Measurements from ENCODE around the gene NUP160.
"Not testable (repeated sequence)": the region's sequence is repeated elsewhere in the genome, so short reads cannot be mapped to it uniquely, and the experiment has no call there.

NUP160 gene, protein sequence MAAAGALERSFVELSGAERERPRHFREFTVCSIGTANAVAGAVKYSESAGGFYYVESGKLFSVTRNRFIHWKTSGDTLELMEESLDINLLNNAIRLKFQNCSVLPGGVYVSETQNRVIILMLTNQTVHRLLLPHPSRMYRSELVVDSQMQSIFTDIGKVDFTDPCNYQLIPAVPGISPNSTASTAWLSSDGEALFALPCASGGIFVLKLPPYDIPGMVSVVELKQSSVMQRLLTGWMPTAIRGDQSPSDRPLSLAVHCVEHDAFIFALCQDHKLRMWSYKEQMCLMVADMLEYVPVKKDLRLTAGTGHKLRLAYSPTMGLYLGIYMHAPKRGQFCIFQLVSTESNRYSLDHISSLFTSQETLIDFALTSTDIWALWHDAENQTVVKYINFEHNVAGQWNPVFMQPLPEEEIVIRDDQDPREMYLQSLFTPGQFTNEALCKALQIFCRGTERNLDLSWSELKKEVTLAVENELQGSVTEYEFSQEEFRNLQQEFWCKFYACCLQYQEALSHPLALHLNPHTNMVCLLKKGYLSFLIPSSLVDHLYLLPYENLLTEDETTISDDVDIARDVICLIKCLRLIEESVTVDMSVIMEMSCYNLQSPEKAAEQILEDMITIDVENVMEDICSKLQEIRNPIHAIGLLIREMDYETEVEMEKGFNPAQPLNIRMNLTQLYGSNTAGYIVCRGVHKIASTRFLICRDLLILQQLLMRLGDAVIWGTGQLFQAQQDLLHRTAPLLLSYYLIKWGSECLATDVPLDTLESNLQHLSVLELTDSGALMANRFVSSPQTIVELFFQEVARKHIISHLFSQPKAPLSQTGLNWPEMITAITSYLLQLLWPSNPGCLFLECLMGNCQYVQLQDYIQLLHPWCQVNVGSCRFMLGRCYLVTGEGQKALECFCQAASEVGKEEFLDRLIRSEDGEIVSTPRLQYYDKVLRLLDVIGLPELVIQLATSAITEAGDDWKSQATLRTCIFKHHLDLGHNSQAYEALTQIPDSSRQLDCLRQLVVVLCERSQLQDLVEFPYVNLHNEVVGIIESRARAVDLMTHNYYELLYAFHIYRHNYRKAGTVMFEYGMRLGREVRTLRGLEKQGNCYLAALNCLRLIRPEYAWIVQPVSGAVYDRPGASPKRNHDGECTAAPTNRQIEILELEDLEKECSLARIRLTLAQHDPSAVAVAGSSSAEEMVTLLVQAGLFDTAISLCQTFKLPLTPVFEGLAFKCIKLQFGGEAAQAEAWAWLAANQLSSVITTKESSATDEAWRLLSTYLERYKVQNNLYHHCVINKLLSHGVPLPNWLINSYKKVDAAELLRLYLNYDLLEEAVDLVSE (N-terminal part only)

DNA sequence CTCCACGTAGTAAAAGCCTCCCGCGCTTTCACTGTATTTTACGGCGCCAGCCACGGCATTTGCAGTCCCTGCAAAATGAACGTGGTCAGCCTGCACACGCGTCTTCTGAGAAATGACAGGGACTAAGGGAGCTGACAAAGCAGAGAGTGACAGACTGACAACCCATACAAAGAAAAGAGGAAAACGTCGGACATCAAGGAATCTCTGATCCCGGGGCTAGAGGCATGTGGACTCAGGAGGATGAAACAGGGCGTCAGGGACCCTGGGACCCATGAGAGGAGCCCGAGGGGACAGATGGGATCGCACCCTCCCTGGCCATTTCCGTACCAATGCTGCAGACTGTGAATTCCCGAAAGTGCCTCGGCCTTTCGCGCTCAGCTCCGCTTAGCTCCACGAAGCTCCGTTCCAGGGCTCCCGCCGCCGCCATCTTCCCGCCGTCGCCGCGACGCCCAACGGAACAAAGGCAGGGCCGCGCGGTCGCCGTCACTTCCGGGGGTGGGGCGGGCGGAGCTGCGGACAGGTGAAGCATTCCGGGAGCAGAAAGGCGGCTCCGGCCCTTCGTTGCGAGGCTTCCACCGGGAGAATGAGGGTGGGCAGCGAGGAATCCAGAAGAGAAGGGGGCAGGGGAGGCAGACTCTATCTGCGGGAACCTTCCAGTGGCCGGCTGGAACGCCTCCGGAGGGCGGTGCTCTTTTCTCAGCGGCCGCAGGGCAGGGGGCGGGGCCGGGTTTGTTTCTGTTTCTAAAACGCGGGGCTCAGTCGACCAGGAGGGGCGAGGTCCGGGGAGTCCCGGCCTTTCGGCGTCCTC is at the start of gene NUP160:
TSS of gene NUP160 (minus strand) at position 459 of the 808 bp plus-strand sequence. CDS start at position 427, 32 bp downstream.
- in situ Hi-C loops (cut with MboI; ENCODE audit: low sequenced_read_pairs): no loop called here

DNA sequence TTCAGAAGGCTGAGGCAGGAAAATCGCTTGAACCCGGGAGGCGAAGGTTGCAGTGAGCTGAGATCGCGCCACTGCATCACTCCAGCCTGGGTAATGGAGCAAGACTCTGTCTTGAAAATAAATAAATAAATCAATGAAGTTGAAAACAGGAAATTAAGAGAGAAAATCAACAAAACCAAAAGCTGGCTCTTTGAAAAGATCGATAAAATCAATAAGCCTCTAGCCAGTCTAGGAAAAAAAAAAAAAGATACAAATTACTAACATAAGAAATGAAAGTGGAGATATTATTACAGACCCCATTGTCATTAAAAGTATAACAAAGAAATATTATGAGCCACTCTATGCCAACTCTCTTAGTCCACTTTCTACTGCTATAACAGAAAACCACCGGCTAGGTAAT is 48.0 kb upstream of the NUP160 start:
- in situ Hi-C loops (cut with MboI; ENCODE audit: low sequenced_read_pairs): no loop called here

- in situ Hi-C loops (cut with MboI; ENCODE audit: low sequenced_read_pairs): no loop called here
Measured at GRCh38 chr11:47895035-47895434, 46.9 kb upstream of the NUP160 start.

GRCh38 chr11:47892546-47893276 is 44.6 kb upstream of the NUP160 start:
- in situ Hi-C loops (cut with MboI; ENCODE audit: low sequenced_read_pairs): not testable (repeated sequence)

GRCh38 chr11:47891886-47892285 is 43.7 kb upstream of the NUP160 start:
- in situ Hi-C loops (cut with MboI; ENCODE audit: low sequenced_read_pairs): no loop called here

GRCh38 chr11:47889714-47890441 is 41.7 kb upstream of the NUP160 start:
- in situ Hi-C loops (cut with MboI; ENCODE audit: low sequenced_read_pairs): no loop called here

DNA sequence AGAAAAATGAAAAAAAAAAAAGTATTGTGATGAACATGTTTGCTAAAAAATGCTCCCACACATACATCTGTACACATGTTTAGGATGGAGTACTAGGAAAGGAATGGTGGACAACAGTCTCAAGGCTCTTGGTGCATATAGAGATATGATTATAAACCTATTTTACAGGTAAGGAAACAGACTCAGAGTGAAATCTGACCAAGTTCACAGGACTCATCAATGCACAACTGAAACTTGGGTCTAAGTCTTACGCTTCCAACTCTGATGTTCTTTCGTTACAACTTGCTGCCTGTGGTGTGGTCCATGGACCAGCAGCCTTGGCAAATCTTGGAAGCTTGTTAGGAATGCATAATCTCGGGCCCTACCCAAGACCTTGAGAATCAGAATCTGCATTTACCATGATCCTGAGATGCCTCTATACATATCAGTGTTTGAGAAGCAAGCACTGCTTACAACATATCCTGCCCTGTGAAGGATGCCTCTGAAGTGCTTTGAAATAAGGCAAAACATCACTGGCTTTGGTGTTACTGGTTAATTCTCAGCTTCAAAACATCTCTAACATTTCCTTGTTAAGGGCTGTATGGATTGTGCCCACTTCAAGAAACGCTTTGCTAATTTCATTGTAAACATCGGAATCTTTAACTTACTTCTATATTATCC is 39.9 kb upstream of the NUP160 start:
- in situ Hi-C loops (cut with MboI; ENCODE audit: low sequenced_read_pairs): no loop called here

GRCh38 chr11:47886096-47886495 is 37.9 kb upstream of the NUP160 start:
- in situ Hi-C loops (cut with MboI; ENCODE audit: low sequenced_read_pairs): no loop called here

GRCh38 chr11:47882437-47882836 is 34.3 kb upstream of the NUP160 start:
- in situ Hi-C loops (cut with MboI; ENCODE audit: low sequenced_read_pairs): not testable (repeated sequence)

DNA sequence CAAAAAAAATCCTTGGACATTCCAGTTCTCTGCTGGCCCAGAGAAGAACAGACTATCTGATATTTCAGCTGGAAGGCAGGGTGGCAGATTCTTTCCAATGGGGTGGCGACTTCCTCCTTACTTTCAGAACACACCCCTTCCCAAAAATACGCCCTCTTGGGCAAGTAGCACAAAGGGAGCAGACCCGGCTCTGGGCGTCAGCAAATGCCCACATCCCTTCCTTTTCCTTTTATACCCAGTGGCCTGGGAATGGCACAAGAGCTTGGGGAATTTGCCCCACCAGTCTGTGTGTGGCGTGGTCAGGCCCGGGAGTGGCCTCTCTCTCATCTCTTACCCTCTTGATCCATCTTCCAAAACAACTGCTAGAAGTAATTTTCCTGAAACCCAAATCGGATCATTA is 33.0 kb upstream of the NUP160 start:
- in situ Hi-C loops (cut with MboI; ENCODE audit: low sequenced_read_pairs): no loop called here

GRCh38 chr11:47879259-47880158 is 31.4 kb upstream of the NUP160 start:
- in situ Hi-C loops (cut with MboI; ENCODE audit: low sequenced_read_pairs): no loop called here

DNA sequence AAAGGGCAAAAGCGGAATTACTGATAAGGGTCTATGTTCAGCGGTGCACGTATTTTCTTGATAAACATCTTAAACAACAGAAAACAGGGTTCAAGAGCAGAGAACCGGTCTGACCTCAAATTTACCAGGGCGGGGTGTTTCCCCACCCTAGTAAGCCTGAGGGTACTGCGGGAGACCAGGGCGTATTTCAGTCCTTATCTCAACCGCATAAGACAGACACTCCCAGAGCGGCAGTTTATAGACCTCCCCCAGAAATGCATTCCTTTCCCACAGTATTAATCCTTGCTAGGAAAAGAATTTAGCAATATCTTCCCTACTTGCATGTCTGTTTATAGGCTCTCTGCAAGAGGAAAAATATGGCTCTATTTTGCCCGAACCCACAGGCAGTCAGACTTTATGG is 27.7 kb upstream of the NUP160 start:
- in situ Hi-C loops (cut with MboI; ENCODE audit: low sequenced_read_pairs): not testable (repeated sequence)

- in situ Hi-C loops (cut with MboI; ENCODE audit: low sequenced_read_pairs): no loop called here
Measured at GRCh38 chr11:47870404-47870803, 22.3 kb upstream of the NUP160 start.

DNA sequence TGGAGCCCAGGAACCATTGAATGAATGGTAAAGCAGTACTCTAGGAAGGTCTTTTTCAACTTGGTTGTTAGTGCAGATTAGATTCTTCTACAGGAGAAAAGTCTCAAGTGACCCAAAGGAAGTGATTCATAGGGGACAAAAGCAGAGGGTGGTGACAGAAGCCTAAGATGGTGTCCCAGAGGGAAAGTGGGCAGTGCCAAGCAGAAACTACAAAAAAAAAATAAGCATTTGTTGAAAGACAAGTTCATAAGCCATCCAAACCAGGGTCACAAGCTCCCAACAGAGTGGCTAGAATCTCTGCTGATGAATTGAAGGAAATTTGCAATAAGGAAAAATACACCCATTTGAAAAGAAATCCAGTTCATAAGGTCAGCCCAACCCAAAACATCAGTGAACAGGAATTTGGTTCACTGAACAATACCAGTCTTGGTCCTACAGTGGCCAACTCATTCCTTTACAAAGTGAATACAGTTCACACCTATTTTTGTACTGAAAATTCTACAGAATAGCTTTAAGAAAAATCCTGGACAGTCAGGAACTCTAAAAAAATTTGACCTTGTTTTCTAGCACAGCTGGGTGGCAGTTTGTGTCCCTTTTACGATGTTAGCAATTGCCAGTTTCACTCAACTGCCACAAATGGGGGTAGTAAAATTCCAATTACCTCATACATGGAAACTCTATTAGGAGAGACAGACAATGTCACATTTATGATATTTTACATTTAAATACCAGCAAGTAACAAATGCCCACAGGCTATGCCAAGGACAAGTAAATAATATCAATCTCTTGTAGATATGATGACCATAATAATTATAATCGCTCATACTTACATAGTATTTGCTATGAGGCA is 21.6 kb upstream of the NUP160 start:
- in situ Hi-C loops (cut with MboI; ENCODE audit: low sequenced_read_pairs): no loop called here

GRCh38 chr11:47867823-47868222 is 19.7 kb upstream of the NUP160 start:
- in situ Hi-C loops (cut with MboI; ENCODE audit: low sequenced_read_pairs): no loop called here

- in situ Hi-C loops (cut with MboI; ENCODE audit: low sequenced_read_pairs): not testable (repeated sequence)
Measured at GRCh38 chr11:47866892-47867291, 18.7 kb upstream of the NUP160 start.

Measured in hTERT RPE-1 (cell line).